Large intestine (tissue), 3 donors: ENCODE data around the gene CEMIP. TPM values are rescaled to one million over a fixed set of nuclear protein-coding genes. Genes with fewer than 3 reads are reported as not detected.
A peak's percentile ranks its signal among the peaks of the same experiment; 100 is the strongest.

Source experiments
- DNase-seq, 2 donors: peaks; one replicate each; pipeline versions ENCODE4 v3.0.0 to v3.0.0-alpha.2; 2013
- H3K27ac ChIP-seq: one replicate; pipeline ENCODE4 v1.5.1; 2013; ENCODE audit warnings: low read length
- H3K27me3 ChIP-seq: 2 replicates; pipeline ENCODE4 v1.6.1; 2013; ENCODE audit warnings: low read length; ENCODE audit not compliant: control insufficient read depth, insufficient read depth
- H3K36me3 ChIP-seq: 2 replicates; pipeline ENCODE4 v1.6.1; 2013; ENCODE audit warnings: low read length; ENCODE audit not compliant: control insufficient read depth, insufficient read depth
- H3K4me1 ChIP-seq: one replicate; pipeline ENCODE4 v1.6.1; 2013; ENCODE audit warnings: low read length; ENCODE audit not compliant: control insufficient read depth, insufficient read depth
- H3K4me3 ChIP-seq: one replicate; pipeline ENCODE4 v1.5.1; 2013; ENCODE audit warnings: low read length
- H3K9me3 ChIP-seq: one replicate; pipeline ENCODE4 v1.6.1; 2013; ENCODE audit warnings: mild to moderate bottlenecking, low read depth, low read length, moderate library complexity; ENCODE audit not compliant: control insufficient read depth
- WGBS: methylation state at CpG from one replicate; pipeline ENCODE4 v1.1.5; 2013; ENCODE audit warnings: low lambda C conversion rate; ENCODE audit not compliant: insufficient coverage; 5-methylcytosine and 5-hydroxymethylcytosine counted together
- polyA plus RNA-seq: library from polyadenylated mRNA; unstranded; fragments of 120-200 nt; gene quantifications from one replicate; pipeline ENCODE4 v1.2.1, GENCODE V29; 2013

CEMIP gene
- polyA plus RNA-seq, 1 donor, result 2.5 TPM

- peaks cover 11% of the 10 kb centered on the region for H3K36me3 ChIP-seq
- WGBS, result no CpG with 5 or more reads among the region's 3 CpGs
- DNase-seq, result no peak
- H3K4me3 ChIP-seq, result no peak overlapping the region
- H3K9me3 ChIP-seq, result no peaks in the 10 kb centered on the region
- no peak overlapping the region for H3K27ac ChIP-seq
- no peaks in the 10 kb centered on the region for H3K27me3 ChIP-seq
- no peaks in the 10 kb centered on the region for H3K4me1 ChIP-seq
Measured at GRCh38 chr15:80972276-80972675, 193.1 kb downstream of the CEMIP start.

- Histone ChIP-seq H3K4me1 (no peaks in the 10 kb centered on the region), H3K4me3 (no peak overlapping the region), H3K27ac (no peak overlapping the region), H3K36me3 (peaks cover 29% of the 10 kb centered on the region), H3K9me3 (no peaks in the 10 kb centered on the region), H3K27me3 (no peaks in the 10 kb centered on the region)
- no CpG with 5 or more reads among the region's 4 CpGs for WGBS
- DNase-seq, result no peak
Measured at GRCh38 chr15:80974914-80975313, 195.7 kb downstream of the CEMIP start.

DNA sequence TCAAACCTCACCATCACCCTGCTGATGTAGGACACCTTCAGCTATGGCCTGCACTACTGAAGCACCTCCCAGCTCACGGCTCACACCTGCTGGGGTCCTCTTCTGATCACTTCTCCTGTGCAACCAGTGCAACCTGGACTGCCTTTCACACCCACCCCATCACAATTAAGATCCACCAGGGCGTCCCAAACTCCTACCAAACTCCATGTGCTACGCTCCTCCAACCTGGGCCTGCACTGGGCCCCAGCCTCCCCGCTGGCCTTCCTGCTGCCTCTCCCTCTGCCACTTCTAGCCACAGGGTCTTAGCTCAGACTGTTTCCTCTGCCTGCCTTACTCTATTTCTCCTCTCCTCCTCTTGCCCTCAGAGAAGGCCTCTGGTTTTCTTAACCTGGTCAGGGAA, 197.7 kb downstream of the CEMIP start:
- H3K27me3 ChIP-seq, result no peaks in the 10 kb centered on the region
- no CpG with 5 or more reads among the region's 4 CpGs for WGBS
- peaks cover 35% of the 10 kb centered on the region for H3K36me3 ChIP-seq

GRCh38 chr15:80977627-80978036, 198.5 kb downstream of the CEMIP start:
- H3K9me3 ChIP-seq, result no peaks in the 10 kb centered on the region
- WGBS, result no CpG with 5 or more reads among the region's 7 CpGs
- H3K4me3 ChIP-seq, result no peak overlapping the region
- H3K27ac ChIP-seq, result no peak overlapping the region
- no peaks in the 10 kb centered on the region for H3K27me3 ChIP-seq
- DNase-seq, result peak in 1 of 2 donors; percentile 40
- H3K4me1 ChIP-seq, result no peaks in the 10 kb centered on the region
- peaks cover 39% of the 10 kb centered on the region for H3K36me3 ChIP-seq

More for the DNA sequence above, 197.7 kb downstream of the CEMIP start:
- Histone ChIP-seq H3K9me3 (no peaks in the 10 kb centered on the region), H3K4me3 (no peak overlapping the region), H3K4me1 (no peaks in the 10 kb centered on the region), H3K27ac (no peak overlapping the region)
- DNase-seq, result no peak

DNA sequence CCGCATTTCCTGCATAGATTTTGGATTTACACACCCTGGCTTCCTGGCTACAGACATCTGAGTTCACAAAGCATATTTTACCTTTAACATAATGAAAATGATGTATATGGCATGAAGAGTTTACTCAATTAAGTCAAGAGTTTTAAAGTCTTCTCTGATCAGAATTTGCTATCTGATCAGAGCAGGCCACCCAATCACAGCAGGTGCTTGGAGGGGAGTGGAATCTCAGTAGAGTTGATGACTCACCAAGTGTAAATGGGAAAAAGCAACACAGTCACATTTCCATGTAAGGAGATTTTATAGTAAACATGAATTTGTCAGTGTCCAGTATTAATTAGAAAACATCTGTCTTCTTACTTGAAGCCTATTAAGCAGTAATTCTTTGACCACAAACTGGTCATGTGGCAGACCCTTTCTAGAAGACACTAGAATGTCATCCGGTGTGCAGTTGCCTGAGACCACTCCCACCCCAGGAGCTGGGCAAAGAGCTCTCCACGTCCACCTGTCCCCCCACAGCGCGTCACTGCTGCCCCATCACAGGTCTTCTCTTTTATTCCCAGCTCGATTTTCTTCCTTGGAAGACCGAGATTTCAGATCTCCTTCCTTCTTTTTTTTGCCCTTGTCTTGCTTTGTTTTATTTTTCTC, 199.6 kb downstream of the CEMIP start:
- H3K4me3 ChIP-seq, result no peak overlapping the region
- WGBS, result 100% methylated on average over 3 of the region's 7 CpGs
- no peaks in the 10 kb centered on the region for H3K9me3 ChIP-seq
- H3K36me3 ChIP-seq, result peaks cover 41% of the 10 kb centered on the region
- H3K27ac ChIP-seq, result no peak overlapping the region
- no peaks in the 10 kb centered on the region for H3K27me3 ChIP-seq
- DNase-seq, result no peak
- H3K4me1 ChIP-seq, result no peaks in the 10 kb centered on the region

- whole genome bisulfite sequencing, result 100% methylated on average over 1 of the region's 8 CpGs
Measured at GRCh38 chr15:80979538-80980200, 200.5 kb downstream of the CEMIP start.

GRCh38 chr15:80982205-80982604, 203.0 kb downstream of the CEMIP start:
- H3K27me3 ChIP-seq, result no peaks in the 10 kb centered on the region
- no peaks in the 10 kb centered on the region for H3K4me1 ChIP-seq
- 75% methylated on average over 1 of the region's 2 CpGs for WGBS

More at GRCh38 chr15:80979538-80980200, 200.5 kb downstream of the CEMIP start:
- Histone ChIP-seq H3K4me1 (no peaks in the 10 kb centered on the region), H3K27ac (no peak overlapping the region), H3K36me3 (peaks cover 41% of the 10 kb centered on the region), H3K27me3 (no peaks in the 10 kb centered on the region), H3K4me3 (no peak overlapping the region), H3K9me3 (no peaks in the 10 kb centered on the region)
- DNase-seq, result no peak

DNA sequence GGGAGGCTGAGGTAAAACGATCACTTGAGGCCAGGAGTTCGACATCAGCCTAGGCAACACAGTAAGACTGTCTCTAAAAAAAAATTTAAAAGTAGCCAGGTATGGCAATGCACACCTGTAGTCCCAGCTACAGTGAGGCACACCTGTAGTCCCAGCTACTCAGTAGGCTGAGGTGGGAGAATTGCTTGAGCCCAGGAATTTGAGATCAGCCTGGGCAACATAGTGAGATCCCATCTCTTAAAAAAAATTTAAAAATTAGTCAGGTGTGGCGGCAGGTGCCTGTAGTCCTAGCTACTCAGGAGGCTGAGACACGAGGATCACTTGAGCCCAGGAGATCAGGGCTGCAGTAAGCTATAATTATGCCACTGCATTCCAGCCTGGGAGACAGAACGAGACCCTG, 203.7 kb downstream of the CEMIP start:
- WGBS, result 100% methylated on average over 1 of the region's 5 CpGs
- Histone ChIP-seq H3K9me3 (no peaks in the 10 kb centered on the region), H3K4me3 (no peak overlapping the region), H3K27ac (no peak overlapping the region), H3K36me3 (peaks cover 36% of the 10 kb centered on the region), H3K27me3 (no peaks in the 10 kb centered on the region), H3K4me1 (no peaks in the 10 kb centered on the region)
- DNase-seq, result no peak

More at GRCh38 chr15:80982205-80982604, 203.0 kb downstream of the CEMIP start:
- Histone ChIP-seq H3K4me3 (no peak overlapping the region), H3K27ac (no peak overlapping the region), H3K9me3 (no peaks in the 10 kb centered on the region), H3K36me3 (peaks cover 42% of the 10 kb centered on the region)
- no peak for DNase-seq

GRCh38 chr15:80984856-80985255, 205.7 kb downstream of the CEMIP start:
- no peak for DNase-seq
- Histone ChIP-seq H3K36me3 (peaks cover 19% of the 10 kb centered on the region), H3K4me1 (no peaks in the 10 kb centered on the region), H3K4me3 (no peak overlapping the region), H3K27ac (no peak overlapping the region), H3K9me3 (no peaks in the 10 kb centered on the region), H3K27me3 (no peaks in the 10 kb centered on the region)
- 80% methylated on average over 4 of the region's 9 CpGs for WGBS

GRCh38 chr15:80985981-80986380, 206.8 kb downstream of the CEMIP start:
- Histone ChIP-seq H3K27ac (no peak overlapping the region), H3K27me3 (no peaks in the 10 kb centered on the region), H3K36me3 (peaks cover 10% of the 10 kb centered on the region), H3K4me1 (no peaks in the 10 kb centered on the region), H3K9me3 (no peaks in the 10 kb centered on the region), H3K4me3 (no peak overlapping the region)
- DNase-seq, result no peak
- 89% methylated on average over 1 of the region's 5 CpGs for WGBS

DNA sequence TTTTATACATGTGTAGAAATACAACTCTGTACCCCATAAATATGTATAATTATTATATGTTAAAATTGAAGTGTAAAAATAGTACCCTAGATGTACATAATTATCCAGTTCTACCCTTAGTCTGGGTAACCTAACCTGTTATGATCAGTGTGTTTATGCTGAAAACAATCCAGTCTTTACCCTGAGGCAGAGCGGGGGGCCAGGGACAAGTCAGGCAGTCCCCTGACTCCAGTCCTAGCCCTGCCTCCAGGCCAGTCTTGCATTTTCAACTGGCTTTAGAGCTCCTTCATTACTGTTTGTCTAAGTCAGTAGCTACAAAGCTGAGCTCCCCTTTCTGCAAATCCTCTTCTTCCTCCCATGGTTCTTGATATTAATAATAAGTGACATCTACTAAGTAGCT, 207.3 kb downstream of the CEMIP start:
- H3K36me3 ChIP-seq, result peaks cover 10% of the 10 kb centered on the region
- no CpG with 5 or more reads among the region's 1 CpG for WGBS
- H3K27me3 ChIP-seq, result no peaks in the 10 kb centered on the region
- no peaks in the 10 kb centered on the region for H3K9me3 ChIP-seq
- no peak for DNase-seq
- no peak overlapping the region for H3K27ac ChIP-seq
- H3K4me3 ChIP-seq, result no peak overlapping the region
- H3K4me1 ChIP-seq, result no peaks in the 10 kb centered on the region
